ENCODE data around the gene NFIC.

DNA sequence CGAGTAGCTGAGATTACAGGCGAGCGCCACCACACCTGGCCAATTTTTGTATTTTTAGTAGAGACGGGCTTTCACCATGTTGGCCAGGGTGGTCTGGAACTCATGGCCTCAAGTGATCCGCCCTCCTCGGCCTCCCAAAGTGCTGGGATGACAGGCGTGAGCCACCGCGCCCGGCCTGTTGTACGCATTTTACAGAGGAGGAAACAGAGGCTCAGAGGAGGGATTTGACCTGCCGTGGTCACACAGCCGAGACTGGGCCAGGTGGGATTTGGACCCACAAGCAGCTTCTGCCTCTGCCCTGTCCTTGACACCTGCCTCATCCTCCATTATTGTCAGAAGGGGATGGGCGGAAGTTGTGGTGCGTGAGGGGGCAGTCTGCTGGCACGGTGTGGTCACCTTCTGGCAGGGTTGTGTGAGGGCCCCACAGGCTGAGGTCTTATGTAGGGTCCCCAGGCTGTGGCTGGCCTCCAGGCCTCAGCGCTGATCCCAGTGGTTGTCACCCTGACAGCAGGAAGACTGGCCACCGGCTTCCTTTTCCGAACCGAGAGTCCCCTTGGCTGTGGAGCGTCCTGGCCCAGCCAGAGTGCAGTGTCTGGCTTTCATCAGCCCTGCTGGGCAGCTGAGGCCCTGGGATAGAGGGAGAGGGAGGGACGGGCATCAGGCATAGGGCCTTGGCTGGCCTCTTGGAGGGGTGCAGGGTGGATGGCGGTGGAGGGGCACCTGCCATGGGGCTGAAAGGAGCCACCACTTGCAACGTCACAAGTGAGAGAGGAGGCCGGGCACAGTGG, 20.3 kb downstream of the NFIC start:
- TF ChIP-seq POLR2A (IDR thresholded peaks at IDR 0.05) = no peak
- TF ChIP-seq EP300 (IDR thresholded peaks at IDR 0.05) = no peak
- TF ChIP-seq, protein P1, sequence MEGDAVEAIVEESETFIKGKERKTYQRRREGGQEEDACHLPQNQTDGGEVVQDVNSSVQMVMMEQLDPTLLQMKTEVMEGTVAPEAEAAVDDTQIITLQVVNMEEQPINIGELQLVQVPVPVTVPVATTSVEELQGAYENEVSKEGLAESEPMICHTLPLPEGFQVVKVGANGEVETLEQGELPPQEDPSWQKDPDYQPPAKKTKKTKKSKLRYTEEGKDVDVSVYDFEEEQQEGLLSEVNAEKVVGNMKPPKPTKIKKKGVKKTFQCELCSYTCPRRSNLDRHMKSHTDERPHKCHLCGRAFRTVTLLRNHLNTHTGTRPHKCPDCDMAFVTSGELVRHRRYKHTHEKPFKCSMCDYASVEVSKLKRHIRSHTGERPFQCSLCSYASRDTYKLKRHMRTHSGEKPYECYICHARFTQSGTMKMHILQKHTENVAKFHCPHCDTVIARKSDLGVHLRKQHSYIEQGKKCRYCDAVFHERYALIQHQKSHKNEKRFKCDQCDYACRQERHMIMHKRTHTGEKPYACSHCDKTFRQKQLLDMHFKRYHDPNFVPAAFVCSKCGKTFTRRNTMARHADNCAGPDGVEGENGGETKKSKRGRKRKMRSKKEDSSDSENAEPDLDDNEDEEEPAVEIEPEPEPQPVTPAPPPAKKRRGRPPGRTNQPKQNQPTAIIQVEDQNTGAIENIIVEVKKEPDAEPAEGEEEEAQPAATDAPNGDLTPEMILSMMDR (IDR thresholded peaks at IDR 0.05) = no peak
- TF ChIP-seq POLR2AphosphoS5 (IDR thresholded peaks at IDR 0.05) = peak; percentile 76

Data from gastroesophageal sphincter (tissue), 3 donors.